Measurements from ENCODE around the gene NACC2. TPM values are rescaled to one million over a fixed set of nuclear protein-coding genes. Genes with fewer than 3 reads are reported as not detected.
"Not testable (repeated sequence)": the region's sequence is repeated elsewhere in the genome, so short reads cannot be mapped to it uniquely, and the experiment has no call there.

Gene NACC2
- total RNA-seq, 1 experiment from 2014 or later, result 22.0 TPM

- H3K4me1 Mint-ChIP-seq (ENCODE audit: low read depth, unreplicated experiment), result no peaks in the 10 kb centered on the region
- no peaks in the 10 kb centered on the region for H3K9me3 ChIP-seq
- ChIA-PET POLR2A (no interaction called here), CTCF (no interaction called here)
- no peaks in the 10 kb centered on the region for H3K36me3 ChIP-seq (ENCODE audit: control insufficient read depth, insufficient read depth, low read length)
- H3K36me3 Mint-ChIP-seq (ENCODE audit: insufficient read depth, unreplicated experiment), result peaks cover 6% of the 10 kb centered on the region
- no peaks in the 10 kb centered on the region for H3K4me1 ChIP-seq
- H3K27me3 Mint-ChIP-seq (ENCODE audit: insufficient read depth, unreplicated experiment), result no peaks in the 10 kb centered on the region
- intact Hi-C loops (cut with micrococcal nuclease; ENCODE audit: unreplicated experiment), result no loop called here
- DNase-seq, result no peak
- BruUV-seq (replicated peaks), result no TSS peak
- no peak for TF ChIP-seq CTCF (IDR thresholded peaks at IDR 0.05; ENCODE audit: insufficient read depth in 1 of 2, low read depth in 1 of 2, low read length in 1 of 2, severe bottlenecking in 1 of 2, unreplicated experiment in 1 of 2)
- no peaks in the 10 kb centered on the region for H3K27me3 ChIP-seq (replicated peaks; ENCODE audit: control insufficient read depth, insufficient read depth, low read length)
- no peak overlapping the region for H3K4me3 ChIP-seq (ENCODE audit: low read depth, low read length)
- H3K4me3 Mint-ChIP-seq (ENCODE audit: unreplicated experiment), result no peak overlapping the region
- peaks cover 22% of the 10 kb centered on the region for H3K9me3 Mint-ChIP-seq (ENCODE audit: unreplicated experiment)
- no peak overlapping the region for H3K27ac Mint-ChIP-seq (ENCODE audit: unreplicated experiment)
Measured at GRCh38 chr9:136043441-136043991, 51.6 kb downstream of the NACC2 start.

GRCh38 chr9:136042541-136042940, 52.5 kb downstream of the NACC2 start:
- peaks cover 6% of the 10 kb centered on the region for H3K36me3 Mint-ChIP-seq (ENCODE audit: insufficient read depth, unreplicated experiment)
- POLR2A ChIA-PET, result no interaction called here
- CTCF ChIA-PET, result no interaction called here
- H3K9me3 ChIP-seq, result no peaks in the 10 kb centered on the region
- no peaks in the 10 kb centered on the region for H3K4me1 ChIP-seq
- peaks cover 32% of the 10 kb centered on the region for H3K9me3 Mint-ChIP-seq (ENCODE audit: unreplicated experiment)
- intact Hi-C loops (cut with micrococcal nuclease; ENCODE audit: unreplicated experiment), result no loop called here
- no peak overlapping the region for H3K4me3 ChIP-seq (ENCODE audit: low read depth, low read length)
- H3K27me3 Mint-ChIP-seq (ENCODE audit: insufficient read depth, unreplicated experiment), result no peaks in the 10 kb centered on the region
- H3K4me3 Mint-ChIP-seq (ENCODE audit: unreplicated experiment), result no peak overlapping the region
- no peak for TF ChIP-seq CTCF (IDR thresholded peaks at IDR 0.05; ENCODE audit: insufficient read depth in 1 of 2, low read depth in 1 of 2, low read length in 1 of 2, severe bottlenecking in 1 of 2, unreplicated experiment in 1 of 2)
- no peaks in the 10 kb centered on the region for H3K36me3 ChIP-seq (ENCODE audit: control insufficient read depth, insufficient read depth, low read length)
- H3K4me1 Mint-ChIP-seq (ENCODE audit: low read depth, unreplicated experiment), result no peaks in the 10 kb centered on the region
- H3K27ac Mint-ChIP-seq (ENCODE audit: unreplicated experiment), result no peak overlapping the region
- DNase-seq, result no peak
- H3K27me3 ChIP-seq (replicated peaks; ENCODE audit: control insufficient read depth, insufficient read depth, low read length), result no peaks in the 10 kb centered on the region
- BruUV-seq (replicated peaks), result no TSS peak

GRCh38 chr9:136040848-136041247, 54.2 kb downstream of the NACC2 start:
- H3K4me3 ChIP-seq (ENCODE audit: low read depth, low read length); H3K36me3 ChIP-seq (ENCODE audit: control insufficient read depth, insufficient read depth, low read length); H3K9me3 ChIP-seq; H3K4me3 Mint-ChIP-seq (ENCODE audit: unreplicated experiment); H3K27me3 Mint-ChIP-seq (ENCODE audit: insufficient read depth, unreplicated experiment); BruUV-seq (replicated peaks); H3K27ac Mint-ChIP-seq (ENCODE audit: unreplicated experiment); H3K4me1 Mint-ChIP-seq (ENCODE audit: low read depth, unreplicated experiment); DNase-seq; H3K4me1 ChIP-seq; CTCF ChIA-PET; POLR2A ChIA-PET; intact Hi-C loops (cut with micrococcal nuclease; ENCODE audit: unreplicated experiment); H3K36me3 Mint-ChIP-seq (ENCODE audit: insufficient read depth, unreplicated experiment); H3K27me3 ChIP-seq (replicated peaks; ENCODE audit: control insufficient read depth, insufficient read depth, low read length): not testable (repeated sequence)
- peaks cover 43% of the 10 kb centered on the region for H3K9me3 Mint-ChIP-seq (ENCODE audit: unreplicated experiment)

- Histone ChIP-seq H3K36me3 (ENCODE audit: control insufficient read depth, insufficient read depth, low read length) (no peaks in the 10 kb centered on the region), H3K9me3 (no peaks in the 10 kb centered on the region), H3K4me1 (no peaks in the 10 kb centered on the region), H3K4me3 (ENCODE audit: low read depth, low read length) (no peak overlapping the region), H3K27me3 (replicated peaks; ENCODE audit: control insufficient read depth, insufficient read depth, low read length) (no peaks in the 10 kb centered on the region)
- Mint-ChIP-seq H3K4me1 (ENCODE audit: low read depth, unreplicated experiment) (no peaks in the 10 kb centered on the region), H3K36me3 (ENCODE audit: insufficient read depth, unreplicated experiment) (peaks cover 12% of the 10 kb centered on the region), H3K9me3 (ENCODE audit: unreplicated experiment) (peaks cover 43% of the 10 kb centered on the region), H3K27me3 (ENCODE audit: insufficient read depth, unreplicated experiment) (no peaks in the 10 kb centered on the region), H3K27ac (ENCODE audit: unreplicated experiment) (no peak overlapping the region), H3K4me3 (ENCODE audit: unreplicated experiment) (no peak overlapping the region)
- ChIA-PET CTCF (no interaction called here), POLR2A (no interaction called here)
- BruUV-seq (replicated peaks), result no TSS peak
- no peak for DNase-seq
- TF ChIP-seq CTCF (IDR thresholded peaks at IDR 0.05; ENCODE audit: insufficient read depth in 1 of 2, low read depth in 1 of 2, low read length in 1 of 2, severe bottlenecking in 1 of 2, unreplicated experiment in 1 of 2), result no peak
- intact Hi-C loops (cut with micrococcal nuclease; ENCODE audit: unreplicated experiment), result no loop called here
Measured at GRCh38 chr9:136039488-136039887, 55.6 kb downstream of the NACC2 start.

Data from Caco-2 (cell line).